GM19438 (cell line): Measurements from ENCODE around the gene LTB4R2.

Experiments used
- ATAC-seq: cut with Tn5 transposase; IDR thresholded peaks from one replicate; pipeline ENCODE4 v1.9.1; 2021; ENCODE audit warnings: low read depth; ENCODE audit not compliant: unreplicated experiment

Gene LTB4R2

DNA sequence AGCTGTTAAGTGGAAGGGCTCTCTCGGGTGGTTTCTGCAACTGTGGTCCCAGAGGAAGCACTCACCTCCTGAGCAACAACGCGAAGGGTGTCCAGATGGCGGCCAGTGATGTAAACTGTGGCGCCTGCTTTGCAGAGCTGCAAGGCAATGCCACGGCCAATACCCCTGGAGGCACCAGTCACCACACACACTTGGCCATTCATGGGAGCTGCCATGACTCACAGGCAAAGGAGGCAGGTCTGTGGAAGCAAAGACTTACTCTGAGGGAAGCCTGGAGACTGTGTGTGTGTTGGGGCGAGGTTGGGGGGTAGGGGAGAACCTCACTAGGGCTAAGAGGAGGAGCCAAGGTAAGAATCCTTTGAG lies 11.1 kb upstream of the LTB4R2 start:
- no peak for ATAC-seq

DNA sequence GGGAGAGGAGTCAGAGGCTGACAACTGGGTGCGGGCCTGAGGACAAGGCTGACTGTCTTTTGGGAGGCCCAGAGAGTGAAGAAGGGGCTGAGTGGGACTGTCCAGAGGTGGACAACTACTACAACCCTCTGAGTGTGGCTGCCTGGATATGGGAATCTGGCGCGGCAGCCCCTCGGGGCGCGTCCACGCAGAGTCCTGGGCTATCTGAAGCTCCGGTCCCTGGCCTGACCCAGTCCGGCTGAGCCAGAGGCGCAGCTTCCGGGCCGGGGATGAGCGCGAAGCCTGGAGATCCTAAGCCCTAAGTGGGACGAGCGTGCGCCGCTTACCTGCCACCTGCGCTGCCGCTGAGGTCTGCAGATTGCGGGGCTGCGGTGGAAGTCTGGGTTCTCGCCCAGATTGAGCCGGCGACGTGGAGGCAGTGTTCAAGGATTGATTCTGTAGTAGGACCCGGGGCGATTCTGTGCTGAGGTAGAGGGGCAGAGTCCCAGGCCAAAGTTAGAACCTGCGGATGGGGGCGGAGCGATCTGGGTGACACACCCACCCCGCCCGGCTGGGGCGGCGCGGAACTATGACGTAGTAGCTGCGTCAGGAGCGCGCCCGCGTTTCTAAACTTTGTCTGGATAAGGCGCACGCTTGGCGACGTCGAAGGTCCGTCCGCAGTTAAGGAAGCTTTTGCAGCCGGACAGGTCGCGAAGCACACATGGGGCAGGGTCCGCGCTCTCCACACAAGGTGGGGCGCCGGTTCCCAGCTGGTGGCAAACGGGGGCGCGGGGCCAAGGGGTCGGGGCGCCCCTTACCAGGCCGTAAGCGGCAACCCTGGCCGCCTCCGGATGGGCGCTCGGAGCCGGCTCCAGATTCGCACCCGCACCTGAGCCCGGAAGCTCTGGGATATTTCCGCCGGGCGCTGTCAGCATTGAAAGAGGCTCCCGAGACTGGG lies 10.4 kb upstream of the LTB4R2 start, which contains the start of the genes DHRS1 and NOP9:
Gene DHRS1, minus strand, starts transcription at position 526 of the 937 bp plus-strand sequence. CDS start 674 bp downstream, outside the sequence.
Gene NOP9, plus strand, starts transcription at position 596 of the 937 bp plus-strand sequence. Its CDS starts 105 bp downstream, at position 701.
- ATAC-seq, result peak; percentile 72

DNA sequence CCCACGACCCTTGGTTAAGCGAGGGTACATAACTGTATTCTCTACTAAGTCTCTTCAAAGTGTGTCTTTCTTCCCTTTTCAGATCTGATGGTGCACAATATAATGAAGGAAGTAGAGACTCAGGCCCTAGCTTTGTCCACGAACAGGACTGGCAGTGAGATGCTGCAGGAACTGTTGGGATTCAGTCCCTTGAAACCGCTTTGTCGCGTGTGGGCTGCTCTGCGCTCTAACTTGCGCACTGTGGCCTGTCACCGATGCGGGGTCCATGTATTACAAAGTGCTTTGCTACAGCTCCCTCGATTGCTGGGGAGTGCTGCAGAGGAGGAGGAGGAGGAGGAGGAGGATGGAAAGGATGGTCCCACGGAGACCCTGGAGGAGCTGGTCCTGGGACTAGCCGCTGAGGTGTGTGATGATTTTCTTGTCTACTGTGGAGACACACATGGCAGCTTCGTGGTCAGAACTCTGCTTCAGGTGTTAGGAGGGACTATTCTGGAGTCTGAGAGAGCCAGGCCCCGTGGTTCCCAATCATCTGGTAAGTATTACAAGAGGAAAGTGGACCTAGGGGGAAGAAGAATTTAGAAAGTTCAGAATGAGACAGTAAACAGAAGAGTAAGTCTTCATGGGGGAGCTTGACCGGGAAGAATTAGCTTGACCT lies 9.5 kb upstream of the LTB4R2 start:
- ATAC-seq, result no peak

DNA sequence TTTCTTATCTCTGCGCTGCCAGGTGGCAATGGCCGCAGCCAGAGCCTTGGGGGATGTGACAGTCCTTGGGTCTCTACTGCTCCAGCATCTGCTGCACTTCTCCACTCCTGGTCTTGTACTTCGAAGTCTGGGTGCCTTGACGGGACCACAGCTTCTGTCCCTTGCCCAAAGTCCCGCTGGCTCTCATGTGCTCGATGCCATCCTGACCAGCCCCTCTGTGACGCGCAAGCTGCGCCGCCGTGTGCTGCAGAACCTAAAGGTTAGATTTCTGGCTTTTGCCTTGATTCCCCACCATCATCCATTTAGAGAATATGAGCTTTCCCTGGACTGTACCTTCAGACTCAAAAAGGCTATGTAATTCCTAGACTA lies 5.9 kb upstream of the LTB4R2 start:
- ATAC-seq, result no peak

DNA sequence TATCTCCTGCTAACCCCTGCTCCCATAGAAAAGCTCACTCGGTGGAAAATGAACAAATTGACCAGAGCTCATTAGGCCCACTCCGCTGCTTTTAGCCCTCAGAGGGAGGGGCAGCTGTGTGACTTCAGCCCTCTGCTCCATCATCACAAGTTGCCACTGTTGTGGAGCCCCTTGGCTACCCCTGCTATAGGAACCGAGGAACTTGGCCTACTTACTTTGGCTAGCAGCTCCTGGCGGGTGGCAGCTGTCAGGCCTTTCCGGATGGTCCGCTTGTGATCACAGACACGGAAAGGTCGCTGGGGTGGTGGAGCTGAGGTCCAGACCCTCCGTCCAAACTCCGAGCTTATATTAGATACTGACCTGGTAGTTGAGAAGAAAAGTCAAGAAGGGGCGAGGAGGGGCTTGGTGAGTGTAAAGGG lies 2.8 kb upstream of the LTB4R2 start:
- ATAC-seq, result no peak

DNA sequence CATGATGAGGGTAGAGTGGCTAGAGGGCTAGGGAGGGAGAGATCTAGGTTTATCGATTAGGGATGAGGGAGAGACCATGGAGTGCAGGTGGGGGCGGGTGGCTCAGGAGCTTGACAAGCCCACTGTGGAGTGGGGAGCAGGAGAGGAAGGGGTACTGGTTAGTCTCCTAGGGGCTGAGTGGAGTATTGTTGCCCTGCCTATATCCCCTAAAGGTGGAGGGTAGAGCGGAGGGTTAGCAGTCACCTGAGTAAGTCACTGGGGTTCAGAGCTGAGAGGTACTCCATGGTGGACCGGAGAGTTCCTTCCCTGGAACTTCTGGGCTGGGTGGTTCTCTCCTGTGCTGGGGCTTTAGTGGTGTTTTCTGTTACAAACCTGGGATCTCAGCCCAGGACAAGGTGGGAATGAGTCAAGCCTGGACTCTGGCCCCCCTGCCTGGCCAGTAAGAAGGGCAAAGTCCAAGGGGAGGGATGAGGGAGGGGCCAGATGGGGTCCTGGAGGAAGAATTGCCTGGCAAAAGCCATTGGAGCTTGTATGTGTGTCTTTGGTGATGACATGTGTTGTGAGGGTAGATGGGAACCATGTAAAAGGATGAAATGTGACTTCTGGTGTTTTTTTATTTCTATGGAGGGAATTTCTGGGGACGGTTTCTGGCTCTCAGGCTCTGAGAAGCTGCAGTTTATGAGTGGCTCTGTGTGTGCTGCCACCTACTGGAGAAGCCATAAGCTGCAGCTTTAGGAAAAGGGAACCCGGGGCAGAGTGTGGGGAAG lies 2.2 kb upstream of the LTB4R2 start, which contains the start of gene CIDEB:
Gene CIDEB, minus strand, starts transcription at position 403 of the 767 bp plus-strand sequence. Its CDS starts 119 bp downstream, at position 284.
- no peak for ATAC-seq

DNA sequence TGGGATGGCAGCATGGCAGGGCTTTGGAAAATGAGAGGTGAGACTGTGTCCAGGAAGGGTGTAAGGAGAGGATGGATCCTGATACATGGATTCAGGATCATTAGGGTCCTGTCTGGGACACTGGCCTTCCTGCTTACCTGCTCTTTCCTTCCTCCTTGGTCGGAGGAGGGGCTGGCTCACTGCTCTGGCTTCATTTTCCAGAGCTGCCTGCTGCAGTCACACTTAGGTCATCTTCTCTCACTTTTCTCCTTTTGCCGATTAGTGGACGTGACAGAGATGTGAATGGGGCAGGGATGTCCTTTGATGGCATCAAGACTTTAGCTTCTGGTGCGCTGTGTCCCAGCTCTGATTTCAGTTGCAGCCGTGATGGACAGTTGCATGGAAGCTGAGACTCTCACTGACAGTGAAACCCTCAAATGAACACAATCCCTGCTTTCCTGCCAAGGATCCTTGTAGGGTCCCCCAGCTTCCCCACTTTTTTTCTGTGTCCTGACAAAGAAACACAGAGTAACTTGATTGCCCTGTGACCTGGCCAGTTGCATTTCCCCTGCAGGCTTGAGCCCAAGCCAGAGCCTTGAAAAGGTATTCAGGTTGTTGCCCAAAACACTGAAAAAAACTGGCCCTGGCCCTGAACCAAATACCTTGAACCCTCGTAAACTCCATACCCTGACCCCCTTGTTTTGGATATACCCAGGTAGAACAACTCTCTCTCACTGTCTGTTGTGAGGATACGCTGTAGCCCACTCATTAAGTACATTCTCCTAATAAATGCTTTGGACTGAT lies 1.4 kb upstream of the LTB4R2 start:
- no peak for ATAC-seq

DNA sequence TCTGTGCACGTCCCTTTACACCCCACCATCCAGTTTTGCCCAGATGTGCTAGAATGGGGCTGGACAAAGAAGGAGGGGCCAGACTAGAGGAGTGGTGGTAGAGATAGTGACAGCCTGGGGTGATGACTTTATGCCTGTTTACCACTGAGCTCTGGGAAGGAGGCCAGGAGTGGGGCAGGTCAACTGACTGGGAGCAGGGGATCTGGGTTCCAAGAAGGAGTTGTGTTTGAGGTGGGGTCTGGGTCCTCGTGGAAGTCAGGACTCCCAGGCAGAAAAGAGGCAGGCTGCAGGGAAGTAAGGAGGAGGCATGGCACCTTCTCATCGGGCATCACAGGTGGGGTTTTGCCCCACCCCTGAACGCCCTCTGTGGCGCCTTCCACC lies 315 bp downstream of the LTB4R2 start:
- no peak for ATAC-seq

DNA sequence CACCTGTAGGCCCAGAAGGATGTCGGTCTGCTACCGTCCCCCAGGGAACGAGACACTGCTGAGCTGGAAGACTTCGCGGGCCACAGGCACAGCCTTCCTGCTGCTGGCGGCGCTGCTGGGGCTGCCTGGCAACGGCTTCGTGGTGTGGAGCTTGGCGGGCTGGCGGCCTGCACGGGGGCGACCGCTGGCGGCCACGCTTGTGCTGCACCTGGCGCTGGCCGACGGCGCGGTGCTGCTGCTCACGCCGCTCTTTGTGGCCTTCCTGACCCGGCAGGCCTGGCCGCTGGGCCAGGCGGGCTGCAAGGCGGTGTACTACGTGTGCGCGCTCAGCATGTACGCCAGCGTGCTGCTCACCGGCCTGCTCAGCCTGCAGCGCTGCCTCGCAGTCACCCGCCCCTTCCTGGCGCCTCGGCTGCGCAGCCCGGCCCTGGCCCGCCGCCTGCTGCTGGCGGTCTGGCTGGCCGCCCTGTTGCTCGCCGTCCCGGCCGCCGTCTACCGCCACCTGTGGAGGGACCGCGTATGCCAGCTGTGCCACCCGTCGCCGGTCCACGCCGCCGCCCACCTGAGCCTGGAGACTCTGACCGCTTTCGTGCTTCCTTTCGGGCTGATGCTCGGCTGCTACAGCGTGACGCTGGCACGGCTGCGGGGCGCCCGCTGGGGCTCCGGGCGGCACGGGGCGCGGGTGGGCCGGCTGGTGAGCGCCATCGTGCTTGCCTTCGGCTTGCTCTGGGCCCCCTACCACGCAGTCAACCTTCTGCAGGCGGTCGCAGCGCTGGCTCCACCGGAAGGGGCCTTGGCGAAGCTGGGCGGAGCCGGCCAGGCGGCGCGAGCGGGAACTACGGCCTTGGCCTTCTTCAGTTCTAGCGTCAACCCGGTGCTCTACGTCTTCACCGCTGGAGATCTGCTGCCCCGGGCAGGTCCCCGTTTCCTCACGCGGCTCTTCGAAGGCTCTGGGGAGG lies 985 bp downstream of the LTB4R2 start, which contains the start of gene LTB4R:
Gene LTB4R, plus strand, starts transcription at position 857 of the 959 bp plus-strand sequence. CDS start 4,150 bp downstream, outside the sequence.
- ATAC-seq, result peak; percentile 66

DNA sequence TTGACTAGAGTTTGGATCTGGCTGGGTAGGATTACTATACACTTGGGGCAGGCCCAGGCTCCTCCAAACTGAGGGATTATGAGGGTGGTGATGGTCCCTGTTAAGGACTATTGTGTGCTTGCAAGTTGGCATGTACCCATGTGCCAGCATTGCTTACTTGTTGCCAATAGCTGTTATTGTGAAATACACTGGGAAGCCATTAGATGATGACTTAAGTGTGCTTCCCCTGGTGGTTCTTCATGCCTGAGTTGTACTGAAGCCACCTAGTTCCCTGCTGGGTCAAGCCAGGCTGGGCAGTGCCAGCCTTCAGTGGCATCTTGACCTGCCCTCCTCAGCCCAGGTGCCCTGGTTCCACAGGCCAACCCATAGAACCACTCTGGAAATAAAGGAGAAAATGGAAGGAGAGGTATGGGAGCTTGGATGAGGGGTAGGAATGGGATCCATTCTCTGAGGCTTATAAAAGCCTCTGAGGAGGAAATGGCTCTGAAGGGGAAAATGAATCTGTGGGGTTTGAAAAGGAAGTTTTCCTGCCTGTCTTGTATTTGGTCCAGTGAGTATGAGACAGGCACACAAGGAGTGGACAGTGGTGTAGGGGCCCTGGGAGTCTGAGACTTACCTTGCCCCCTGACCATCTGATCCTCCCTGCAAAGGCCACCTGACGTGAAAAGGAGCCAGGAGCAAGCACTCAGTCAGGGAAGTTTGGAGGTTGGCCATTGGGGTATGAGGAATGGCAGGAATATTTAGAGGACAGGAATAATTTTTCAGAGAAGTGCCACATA lies 2.1 kb downstream of the LTB4R2 start:
- no peak for ATAC-seq

DNA sequence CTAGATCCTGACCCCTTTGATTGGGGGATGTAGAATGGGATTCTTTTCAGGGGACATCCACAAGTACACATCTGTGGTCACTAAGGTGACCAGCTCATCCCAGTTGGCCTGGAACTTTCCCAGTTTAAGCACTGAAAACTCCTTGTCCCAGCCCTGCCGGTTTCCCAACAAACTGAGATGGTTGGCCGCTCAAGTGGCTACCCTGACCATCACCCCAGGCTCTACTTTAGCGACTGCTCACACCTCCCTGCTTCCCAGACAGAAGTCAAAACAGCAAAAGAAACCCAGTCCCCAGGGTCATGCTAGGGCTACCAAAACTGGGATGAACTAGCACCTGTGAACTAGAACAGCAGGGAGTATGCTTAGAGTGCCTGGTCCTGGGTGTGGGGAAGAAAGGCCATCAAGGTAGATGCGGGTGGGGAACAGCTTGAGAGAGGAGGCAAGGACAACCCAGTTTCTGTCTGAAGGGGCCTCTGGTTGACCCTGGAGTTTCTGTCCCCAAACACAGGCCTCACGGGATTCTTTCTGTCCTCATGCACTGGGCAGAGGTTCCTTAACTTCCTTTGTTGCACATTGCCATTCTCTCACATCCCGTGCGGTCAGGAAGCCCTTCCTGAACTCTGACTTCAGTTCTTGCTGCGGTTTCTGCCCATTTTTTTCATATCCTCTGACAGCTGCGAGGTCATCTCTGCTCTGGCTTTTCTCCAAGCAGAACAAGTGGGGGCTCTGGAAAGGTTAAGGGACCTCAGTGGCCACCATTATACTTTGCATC lies 3.0 kb downstream of the LTB4R2 start:
- no peak for ATAC-seq

DNA sequence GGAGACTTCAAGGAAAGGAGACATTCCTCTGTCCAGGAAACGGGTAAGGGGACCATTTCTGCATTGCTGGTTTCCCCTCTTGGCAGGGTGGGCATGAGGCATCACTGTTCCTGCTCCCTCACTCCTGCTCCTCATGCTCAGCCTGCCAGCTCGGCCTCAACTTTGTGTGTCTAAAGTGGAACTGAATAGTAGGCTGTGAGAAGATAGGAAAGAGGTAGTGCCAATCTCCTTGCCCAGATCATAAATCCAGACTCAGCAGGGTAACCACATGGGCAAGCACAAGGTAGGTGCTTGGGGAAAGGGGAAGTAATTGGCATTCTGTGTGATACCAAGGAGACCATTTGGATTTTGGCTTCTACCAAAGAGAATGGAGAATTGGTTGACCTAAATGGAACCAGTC lies 4.0 kb downstream of the LTB4R2 start:
- no peak for ATAC-seq

DNA sequence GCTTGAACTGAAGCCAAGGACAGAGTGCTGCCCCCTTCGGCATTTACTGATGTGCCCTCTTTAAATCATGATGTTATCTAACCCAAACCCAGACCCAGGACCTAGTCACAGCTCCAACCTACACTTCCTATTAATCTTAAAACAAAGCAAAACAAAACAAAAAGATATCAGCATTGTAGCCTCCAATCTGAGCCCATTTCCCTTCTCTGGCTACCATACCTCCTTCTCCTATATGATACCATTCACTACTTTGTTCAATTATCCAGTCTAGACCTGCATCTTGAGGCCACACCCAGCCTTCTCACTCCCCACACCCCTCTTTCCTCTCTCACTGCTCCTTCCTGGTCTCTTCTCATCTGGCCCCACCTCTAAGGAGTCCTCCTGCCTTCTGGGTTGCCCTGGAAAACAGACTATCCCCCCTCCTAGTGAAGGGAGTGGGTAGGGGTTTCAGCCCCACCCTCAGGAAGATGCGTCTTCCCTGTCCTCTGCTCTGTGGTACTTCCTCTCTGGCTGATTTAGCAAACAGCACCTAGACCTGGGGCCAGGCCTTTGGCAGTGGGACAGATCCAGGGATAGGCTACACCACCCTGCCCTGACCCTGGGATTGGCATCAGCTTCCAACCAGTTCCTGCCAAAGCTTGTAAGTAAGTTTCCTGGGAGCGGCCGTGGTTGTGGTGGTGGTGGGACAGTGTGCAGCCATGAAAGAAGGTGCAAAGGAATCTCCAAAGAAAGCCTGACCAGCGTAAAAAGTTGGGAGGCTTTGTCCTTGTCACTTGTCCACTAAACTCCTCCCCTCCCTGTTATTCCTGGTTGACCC lies 4.6 kb downstream of the LTB4R2 start:
- no peak for ATAC-seq

DNA sequence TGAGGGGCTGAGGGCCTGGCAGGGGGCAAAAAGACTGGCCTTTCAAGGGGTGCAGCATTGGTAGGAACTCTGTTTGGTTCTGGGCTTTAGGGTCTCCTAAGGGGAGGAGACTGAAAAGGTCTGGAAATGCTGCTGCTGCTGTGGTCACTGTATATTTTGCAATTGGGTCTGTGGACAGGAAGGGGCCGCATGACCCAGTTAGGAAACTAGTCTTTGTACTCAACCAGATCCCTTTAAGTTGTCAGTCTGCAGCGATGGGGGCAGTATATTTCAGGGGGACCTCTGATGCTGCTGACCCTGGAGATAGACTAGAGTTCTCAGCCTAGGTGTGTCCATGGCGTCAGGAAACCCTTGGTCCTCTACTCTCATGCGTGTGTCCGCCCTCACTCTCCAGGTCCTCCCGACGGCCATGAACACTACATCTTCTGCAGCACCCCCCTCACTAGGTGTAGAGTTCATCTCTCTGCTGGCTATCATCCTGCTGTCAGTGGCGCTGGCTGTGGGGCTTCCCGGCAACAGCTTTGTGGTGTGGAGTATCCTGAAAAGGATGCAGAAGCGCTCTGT lies 5.4 kb downstream of the LTB4R2 start:
- ATAC-seq, result no peak

DNA sequence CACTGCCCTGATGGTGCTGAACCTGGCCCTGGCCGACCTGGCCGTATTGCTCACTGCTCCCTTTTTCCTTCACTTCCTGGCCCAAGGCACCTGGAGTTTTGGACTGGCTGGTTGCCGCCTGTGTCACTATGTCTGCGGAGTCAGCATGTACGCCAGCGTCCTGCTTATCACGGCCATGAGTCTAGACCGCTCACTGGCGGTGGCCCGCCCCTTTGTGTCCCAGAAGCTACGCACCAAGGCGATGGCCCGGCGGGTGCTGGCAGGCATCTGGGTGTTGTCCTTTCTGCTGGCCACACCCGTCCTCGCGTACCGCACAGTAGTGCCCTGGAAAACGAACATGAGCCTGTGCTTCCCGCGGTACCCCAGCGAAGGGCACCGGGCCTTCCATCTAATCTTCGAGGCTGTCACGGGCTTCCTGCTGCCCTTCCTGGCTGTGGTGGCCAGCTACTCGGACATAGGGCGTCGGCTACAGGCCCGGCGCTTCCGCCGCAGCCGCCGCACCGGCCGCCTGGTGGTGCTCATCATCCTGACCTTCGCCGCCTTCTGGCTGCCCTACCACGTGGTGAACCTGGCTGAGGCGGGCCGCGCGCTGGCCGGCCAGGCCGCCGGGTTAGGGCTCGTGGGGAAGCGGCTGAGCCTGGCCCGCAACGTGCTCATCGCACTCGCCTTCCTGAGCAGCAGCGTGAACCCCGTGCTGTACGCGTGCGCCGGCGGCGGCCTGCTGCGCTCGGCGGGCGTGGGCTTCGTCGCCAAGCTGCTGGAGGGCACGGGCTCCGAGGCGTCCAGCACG lies 6.1 kb downstream of the LTB4R2 start:
- ATAC-seq, result no peak

DNA sequence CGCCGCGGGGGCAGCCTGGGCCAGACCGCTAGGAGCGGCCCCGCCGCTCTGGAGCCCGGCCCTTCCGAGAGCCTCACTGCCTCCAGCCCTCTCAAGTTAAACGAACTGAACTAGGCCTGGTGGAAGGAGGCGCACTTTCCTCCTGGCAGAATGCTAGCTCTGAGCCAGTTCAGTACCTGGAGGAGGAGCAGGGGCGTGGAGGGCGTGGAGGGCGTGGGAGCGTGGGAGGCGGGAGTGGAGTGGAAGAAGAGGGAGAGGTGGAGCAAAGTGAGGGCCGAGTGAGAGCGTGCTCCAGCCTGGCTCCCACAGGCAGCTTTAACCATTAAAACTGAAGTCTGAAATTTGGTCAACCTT lies 6.6 kb downstream of the LTB4R2 start:
- no peak for ATAC-seq
